Fibroblast of lung (primary cell): Measurements from ENCODE around the gene USP13. TPM values are rescaled to one million over a fixed set of nuclear protein-coding genes. Genes with fewer than 3 reads are reported as not detected.

Experiments used
- DNase-seq, 2 donors: peaks; one replicate each; pipeline versions ENCODE4 v3.0.0 to v3.0.0-alpha.2; 2010; ENCODE audit warnings: low read depth in 2 of 2
- H2AFZ ChIP-seq: 2 replicates; pipeline ENCODE4 v1.5.1; 2012; ENCODE audit warnings: low read length, control low read depth, inconsistent platforms
- H3K27ac ChIP-seq: 2 replicates; pipeline ENCODE4 v1.5.1; 2011; ENCODE audit warnings: low read length, control low read depth; ENCODE audit not compliant: insufficient read depth
- H3K27me3 ChIP-seq: 2 replicates; pipeline ENCODE4 v1.5.1; 2011; ENCODE audit warnings: mild to moderate bottlenecking, low read length; ENCODE audit not compliant: control insufficient read depth, insufficient read depth
- H3K36me3 ChIP-seq: 2 replicates; pipeline ENCODE4 v1.5.1; 2011; ENCODE audit warnings: low read length; ENCODE audit not compliant: control insufficient read depth, insufficient read depth
- H3K4me1 ChIP-seq: 2 replicates; pipeline ENCODE4 v1.5.1; 2011; ENCODE audit warnings: low read length; ENCODE audit not compliant: control insufficient read depth, insufficient read depth; ENCODE audit errors: extremely low read depth
- H3K4me2 ChIP-seq: 2 replicates; pipeline ENCODE4 v1.5.1; 2011; ENCODE audit warnings: low read length, control low read depth; ENCODE audit not compliant: insufficient read depth; ENCODE audit errors: extremely low read depth
- H3K4me3 ChIP-seq, 4 experiments: fragments of 200-600 bp in 1 of 4; sonication (generic) in 1 of 4; replicated peaks in 1 of 4; 2 replicates each; pipeline ENCODE4 v1.5.1; 2011 to 2016; ENCODE audit warnings: low read length in 4 of 4, low read depth in 3 of 4, mild to moderate bottlenecking in 3 of 4, control low read depth in 2 of 4, inconsistent platforms in 1 of 4, mixed read lengths in 1 of 4; ENCODE audit not compliant: insufficient read depth in 1 of 4; ENCODE audit errors: control extremely low read depth in 1 of 4
- H3K79me2 ChIP-seq: 2 replicates; pipeline ENCODE4 v1.5.1; 2012; ENCODE audit warnings: mild to moderate bottlenecking, low read length, inconsistent platforms; ENCODE audit not compliant: control insufficient read depth, insufficient read depth
- H3K9ac ChIP-seq: 2 replicates; pipeline ENCODE4 v1.5.1; 2011; ENCODE audit warnings: mild to moderate bottlenecking, low read length, control low read depth; ENCODE audit not compliant: insufficient read depth
- H3K9me3 ChIP-seq: 2 replicates; pipeline ENCODE4 v1.5.1; 2012; ENCODE audit warnings: low read depth, low read length; ENCODE audit not compliant: control insufficient read depth, insufficient read depth
- H4K20me1 ChIP-seq: 2 replicates; pipeline ENCODE4 v1.5.1; 2011; ENCODE audit warnings: low read length; ENCODE audit not compliant: control insufficient read depth, insufficient read depth; ENCODE audit errors: extremely low read depth
- CTCF ChIP-seq, 2 donors: IDR thresholded peaks in 1 of 2; conservative IDR thresholded peaks in 1 of 2; 1 replicate in 1 of 2; 2 replicates in 1 of 2; pipeline ENCODE4 v1.5.1; 2011 to 2012; ENCODE audit warnings: low read length in 2 of 2, control low read depth in 1 of 2, inconsistent platforms in 1 of 2, low read depth in 1 of 2, mild to moderate bottlenecking in 1 of 2
- EZH2 ChIP-seq: IDR thresholded peaks from 2 replicates; pipeline ENCODE4 v1.5.1; 2012; ENCODE audit warnings: low read length, control low read depth, mild to moderate bottlenecking; ENCODE audit errors: missing control alignments
- polyA plus RNA-seq, 2 donors: library from polyadenylated mRNA; depleted of rRNA in 1 of 2; stranded (reverse) in 1 of 2; unstranded in 1 of 2; fragments of >200 nt; gene quantifications; 2 replicates each; pipeline ENCODE4 v1.2.1, GENCODE V29; 2011 to 2012; ENCODE audit warnings: missing spikeins in 1 of 2
- total RNA-seq: library from RNA; depleted of rRNA; stranded (reverse); fragments of >200 nt; gene quantifications from 2 replicates; pipeline ENCODE4 v1.2.1, GENCODE V29; 2014

Gene USP13
- total and polyA plus RNA-seq, 2 donors (not counting 1 experiment from before 2014, with no cell fraction given) = 11.7 to 15.7 TPM

GRCh38 chr3:179822296-179822695, 169.5 kb downstream of the USP13 start:
- no peak for DNase-seq
- no peak overlapping the region for H3K27ac ChIP-seq
- no peak overlapping the region for H3K4me3 ChIP-seq
- H3K4me2 ChIP-seq = no peak overlapping the region
- no peaks in the 10 kb centered on the region for H3K36me3 ChIP-seq
- H3K4me1 ChIP-seq = no peaks in the 10 kb centered on the region
- H3K9me3 ChIP-seq = no peaks in the 10 kb centered on the region
- H4K20me1 ChIP-seq = no peaks in the 10 kb centered on the region
- H3K79me2 ChIP-seq = no peaks in the 10 kb centered on the region
- TF ChIP-seq EZH2 (no peak), CTCF (conservative IDR thresholded peaks at IDR 0.05 in 1 of 2, IDR thresholded peaks at IDR 0.05 in 1 of 2; ENCODE audit: low read depth in 1 of 2, low read length in 2 of 2) (no peak)
- H3K27me3 ChIP-seq = peaks cover 6% of the 10 kb centered on the region
- no peak overlapping the region for H3K9ac ChIP-seq
- H2AFZ ChIP-seq = no peak overlapping the region

- Histone ChIP-seq H2AFZ (no peak overlapping the region), H3K27me3 (peaks cover 3% of the 10 kb centered on the region), H3K4me3 (no peak overlapping the region), H3K36me3 (no peaks in the 10 kb centered on the region), H3K79me2 (no peaks in the 10 kb centered on the region), H4K20me1 (no peaks in the 10 kb centered on the region), H3K9ac (no peak overlapping the region), H3K27ac (no peak overlapping the region), H3K4me2 (no peak overlapping the region), H3K9me3 (no peaks in the 10 kb centered on the region), H3K4me1 (no peaks in the 10 kb centered on the region)
- no peak for TF ChIP-seq CTCF (conservative IDR thresholded peaks at IDR 0.05 in 1 of 2, IDR thresholded peaks at IDR 0.05 in 1 of 2; ENCODE audit: low read depth in 1 of 2, low read length in 2 of 2)
- TF ChIP-seq EZH2 = no peak
- DNase-seq = no peak
These were observed 172.8 kb downstream of the USP13 start for GRCh38 chr3:179825527-179826246.

GRCh38 chr3:179826247-179826637, 173.4 kb downstream of the USP13 start:
- TF ChIP-seq CTCF (conservative IDR thresholded peaks at IDR 0.05 in 1 of 2, IDR thresholded peaks at IDR 0.05 in 1 of 2; ENCODE audit: low read depth in 1 of 2, low read length in 2 of 2) (no peak), EZH2 (no peak)
- Histone ChIP-seq H3K9ac (no peak overlapping the region), H3K4me3 (no peak overlapping the region), H3K79me2 (no peaks in the 10 kb centered on the region), H3K27me3 (peaks cover 3% of the 10 kb centered on the region), H3K27ac (no peak overlapping the region), H3K4me2 (no peak overlapping the region), H3K36me3 (no peaks in the 10 kb centered on the region), H3K4me1 (no peaks in the 10 kb centered on the region), H4K20me1 (no peaks in the 10 kb centered on the region), H2AFZ (no peak overlapping the region), H3K9me3 (no peaks in the 10 kb centered on the region)
- no peak for DNase-seq
